HepG2 (cell line): ENCODE data around the gene SNX15. TPM values are rescaled to one million over a fixed set of nuclear protein-coding genes. Genes with fewer than 3 reads are reported as not detected.
A peak's percentile ranks its signal among the peaks of the same experiment; 100 is the strongest.

Experiments used
- AFF4 ChIP-seq: sonication (generic); formaldehyde crosslinking; IDR thresholded peaks from 2 replicates; pipeline ENCODE4 v1.4.0; 2020; ENCODE audit warnings: missing genetic modification reagents
- BCL3 ChIP-seq: sonication (generic); formaldehyde crosslinking; IDR thresholded peaks from 2 replicates; pipeline ENCODE4 v1.5.1; 2020; ENCODE audit warnings: mild to moderate bottlenecking, missing genetic modification reagents, moderate library complexity
- ERF ChIP-seq: IDR thresholded peaks from 2 replicates; pipeline ENCODE4 v1.6.1; 2018; ENCODE audit warnings: missing biosample characterization, missing genetic modification reagents
- HOMEZ ChIP-seq: IDR thresholded peaks from 2 replicates; pipeline ENCODE4 v1.6.1; 2016; ENCODE audit warnings: low read depth
- LCORL ChIP-seq, 2 experiments: fragments of 450-650 bp in 1 of 2; sonication (generic) in 1 of 2; formaldehyde crosslinking in 1 of 2; IDR thresholded peaks; 2 replicates each; pipeline versions ENCODE4 v1.5.0 to v1.6.1; 2017 to 2020; ENCODE audit warnings: antibody characterized with exemption in 1 of 2, missing genetic modification reagents in 1 of 2
- MATR3 ChIP-seq: sonication (generic); formaldehyde crosslinking; IDR thresholded peaks from 2 replicates; pipeline ENCODE4 v1.4.0; 2020; ENCODE audit warnings: missing genetic modification reagents
- MEF2D ChIP-seq: sonication (generic); formaldehyde crosslinking; IDR thresholded peaks from 2 replicates; pipeline ENCODE4 v1.5.1; 2020; ENCODE audit warnings: mild to moderate bottlenecking, missing genetic modification reagents
- MTF1 ChIP-seq: sonication (generic); formaldehyde crosslinking; IDR thresholded peaks from 2 replicates; pipeline ENCODE4 v1.5.0; 2020; ENCODE audit warnings: missing genetic modification reagents
- NR3C1 ChIP-seq: sonication (generic); formaldehyde crosslinking; IDR thresholded peaks from 2 replicates; pipeline ENCODE4 v1.4.0; 2020; ENCODE audit warnings: missing genetic modification reagents
- PBX3 ChIP-seq: sonication (generic); formaldehyde crosslinking; IDR thresholded peaks from 2 replicates; pipeline ENCODE4 v1.8.1; 2023; ENCODE audit warnings: missing genetic modification reagents, inconsistent platforms, borderline replicate concordance
- SKI ChIP-seq: fragments of 450-650 bp; IDR thresholded peaks from one replicate; pipeline ENCODE4 v1.6.1; 2018; ENCODE audit warnings: mild to moderate bottlenecking; ENCODE audit not compliant: partially characterized antibody
- SP1 ChIP-seq, 2 experiments: fragments of 450-650 bp in 1 of 2; sonication (generic) in 1 of 2; formaldehyde crosslinking in 1 of 2; IDR thresholded peaks; 2 replicates each; pipeline versions ENCODE4 v1.4.0 to v1.6.1; 2016 to 2020; ENCODE audit warnings: missing genetic modification reagents in 1 of 2
- TRIM24 ChIP-seq: sonication (generic); formaldehyde crosslinking; IDR thresholded peaks from 2 replicates; pipeline ENCODE4 v1.8.0; 2022; ENCODE audit warnings: mild to moderate bottlenecking, missing genetic modification reagents
- ZNF180 ChIP-seq: sonication (generic); formaldehyde crosslinking; IDR thresholded peaks from 2 replicates; pipeline ENCODE4 v1.4.0; 2020; ENCODE audit warnings: low read depth, missing genetic modification reagents, borderline replicate concordance
- ZNF292 ChIP-seq: sonication (generic); formaldehyde crosslinking; IDR thresholded peaks from 2 replicates; pipeline ENCODE4 v1.8.1; 2022; ENCODE audit warnings: mild to moderate bottlenecking, low read depth, missing genetic modification reagents, borderline replicate concordance
- ZNF354B ChIP-seq: sonication (generic); formaldehyde crosslinking; IDR thresholded peaks from 2 replicates; pipeline ENCODE4 v1.8.0; 2022; ENCODE audit warnings: mild to moderate bottlenecking, missing genetic modification reagents
- ZNF446 ChIP-seq: sonication (generic); formaldehyde crosslinking; IDR thresholded peaks from 2 replicates; pipeline ENCODE4 v1.5.0; 2020; ENCODE audit warnings: mild to moderate bottlenecking, missing genetic modification reagents
- ZNF451 ChIP-seq: sonication (generic); formaldehyde crosslinking; IDR thresholded peaks from 2 replicates; pipeline ENCODE4 v1.5.0; 2020; ENCODE audit warnings: mild to moderate bottlenecking, missing genetic modification reagents
- ZNF639 ChIP-seq: conservative IDR thresholded peaks from 2 replicates; pipeline ENCODE4 v1.6.1; 2018; ENCODE audit warnings: missing genetic modification reagents
- polyA plus RNA-seq, 8 experiments: library from polyadenylated mRNA; depleted of rRNA in 3 of 8; stranded (reverse) in 7 of 8; unstranded in 1 of 8; fragments of >200 nt; fragmentation: Illumina TruSeq in 4 of 8; extraction: Trizol in 4 of 8; gene quantifications; 2 replicates each; pipeline versions ENCODE4 v1.2.1 to v1.2.3, GENCODE V29; 2011 to 2016; ENCODE audit warnings: low read depth in 4 of 8, missing spikeins in 1 of 8, mixed read lengths in 1 of 8; ENCODE audit not compliant: insufficient read depth in 1 of 8
- total RNA-seq, 5 experiments: library from RNA; depleted of rRNA; stranded (reverse); fragments of >200 nt; fragmentation: Illumina TruSeq; extraction: Trizol; gene quantifications; 2 replicates each; pipeline ENCODE4 v1.2.3, GENCODE V29; 2016; ENCODE audit warnings: low read depth in 1 of 5

Gene SNX15
- total and polyA plus RNA-seq, 2 of the 13 experiments (the other 11 are each of a cell fraction or from before 2014, with no cell fraction given): 19.1 to 22.6 TPM

GRCh38 chr11:64996710-64997380, 30.4 kb upstream of the SNX15 start, which contains the start of gene BATF2 (continued):
- TF ChIP-seq BCL3: peak; percentile 51; the same call in 1 of the 2 replicates
- TF ChIP-seq MEF2D (CRISPR knock-in tag): peak; percentile 77; the same call in 1 of the 2 replicates
- no peak for TF ChIP-seq ZNF639 (CRISPR knock-in tag)
- no peak for TF ChIP-seq ZNF446 (CRISPR knock-in tag)
- no peak for TF ChIP-seq AFF4
- TF ChIP-seq NR3C1 (CRISPR knock-in tag): no peak
- TF ChIP-seq PBX3 (CRISPR knock-in tag): no peak
- no peak for TF ChIP-seq MTF1 (CRISPR knock-in tag)
- TF ChIP-seq HOMEZ (CRISPR knock-in tag): no peak
- no peak for TF ChIP-seq LCORL (IDR thresholded peaks at IDR 0.05)
- TF ChIP-seq LCORL (CRISPR knock-in tag; IDR thresholded peaks at IDR 0.05): peak; percentile 89
- peak; percentile 13 for TF ChIP-seq SKI
- no peak for TF ChIP-seq TRIM24 (CRISPR knock-in tag)
- peak; percentile 30; the same call in 1 of the 2 replicates for TF ChIP-seq ERF (CRISPR knock-in tag)
- peak; percentile 59; the same call in 1 of the 2 replicates for TF ChIP-seq ZNF292 (CRISPR knock-in tag)
- TF ChIP-seq MATR3: no peak
- no peak for TF ChIP-seq ZNF180 (CRISPR knock-in tag)
- TF ChIP-seq ZNF451 (CRISPR knock-in tag): no peak
- TF ChIP-seq ZNF354B (CRISPR knock-in tag): no peak
- no peak for TF ChIP-seq SP1 (IDR thresholded peaks at IDR 0.05)
- no peak for TF ChIP-seq SP1 (CRISPR knock-in tag; IDR thresholded peaks at IDR 0.05)
